Keratinocyte (primary cell): ENCODE measurements around the gene SSBP2. TPM values are rescaled to one million over a fixed set of nuclear protein-coding genes. Genes with fewer than 3 reads are reported as not detected.

Experiments used
- DNase-seq: peaks from one replicate; pipeline ENCODE4 v3.0.0-alpha.2; 2011; ENCODE audit warnings: low read depth, missing footprints, low spot score
- FAIRE-seq: peaks from 2 replicates; lab custom pipeline; 2011; peaks lifted over from hg19 to GRCh38; lab: Jason Lieb, UNC
- H2AFZ ChIP-seq: 2 replicates; pipeline ENCODE4 v1.6.0; 2012; ENCODE audit warnings: low read length, control low read depth, inconsistent platforms; ENCODE audit not compliant: control insufficient read depth
- H3K27ac ChIP-seq: 2 replicates; pipeline ENCODE4 v1.5.1; 2011; ENCODE audit warnings: low read length; ENCODE audit not compliant: control insufficient read depth, insufficient read depth
- H3K27me3 ChIP-seq: 3 replicates; pipeline ENCODE4 v1.6.0; 2011; ENCODE audit warnings: low read length; ENCODE audit not compliant: control insufficient read depth, insufficient read depth; ENCODE audit errors: extremely low read depth
- H3K36me3 ChIP-seq, 2 experiments: 2 replicates in 1 of 2; 3 replicates in 1 of 2; pipeline ENCODE4 v1.5.1; 2011; ENCODE audit warnings: low read length in 2 of 2, mild to moderate bottlenecking in 1 of 2; ENCODE audit not compliant: control insufficient read depth in 2 of 2, insufficient read depth in 2 of 2; ENCODE audit errors: extremely low read depth in 1 of 2
- H3K4me1 ChIP-seq: 3 replicates; pipeline ENCODE4 v1.5.1; 2011; ENCODE audit warnings: low read length; ENCODE audit not compliant: control insufficient read depth, insufficient read depth; ENCODE audit errors: extremely low read depth
- H3K4me2 ChIP-seq: 3 replicates; pipeline ENCODE4 v1.6.0; 2011; ENCODE audit warnings: low read depth, low read length; ENCODE audit not compliant: control insufficient read depth, insufficient read depth; ENCODE audit errors: extremely low read depth
- H3K4me3 ChIP-seq, 3 experiments: fragments of 200-600 bp in 1 of 3; sonication (generic) in 1 of 3; 2 replicates in 2 of 3; 3 replicates in 1 of 3; pipeline ENCODE4 v1.5.1; 2011 to 2016; ENCODE audit warnings: low read length in 3 of 3, mild to moderate bottlenecking in 3 of 3, control low read depth in 2 of 3, inconsistent platforms in 1 of 3, low read depth in 1 of 3, mixed read lengths in 1 of 3, mixed run types in 1 of 3, moderate library complexity in 1 of 3; ENCODE audit not compliant: control insufficient read depth in 2 of 3, insufficient read depth in 2 of 3; ENCODE audit errors: extremely low read depth in 1 of 3
- H3K79me2 ChIP-seq: 2 replicates; pipeline ENCODE4 v1.6.0; 2012; ENCODE audit warnings: low read length; ENCODE audit not compliant: control insufficient read depth, insufficient read depth
- H3K9ac ChIP-seq: 3 replicates; pipeline ENCODE4 v1.6.0; 2011; ENCODE audit warnings: low read length; ENCODE audit not compliant: control insufficient read depth, insufficient read depth; ENCODE audit errors: extremely low read depth
- H3K9me1 ChIP-seq: 3 replicates; pipeline ENCODE4 v1.6.0; 2011; ENCODE audit warnings: low read length; ENCODE audit not compliant: control insufficient read depth, insufficient read depth; ENCODE audit errors: extremely low read depth
- H3K9me3 ChIP-seq: 2 replicates; pipeline ENCODE4 v1.5.1; 2012; ENCODE audit warnings: low read depth, low read length; ENCODE audit not compliant: control insufficient read depth
- H4K20me1 ChIP-seq: 3 replicates; pipeline ENCODE4 v1.6.0; 2011; ENCODE audit warnings: low read length; ENCODE audit not compliant: control insufficient read depth, insufficient read depth; ENCODE audit errors: extremely low read depth
- CTCF ChIP-seq, 3 experiments: IDR thresholded peaks in 1 of 3; conservative IDR thresholded peaks in 1 of 3; optimal IDR thresholded peaks in 1 of 3; 2 replicates in 2 of 3; 3 replicates in 1 of 3; pipeline versions ENCODE3 to v1.5.1; 2011; ENCODE audit warnings: low read length in 3 of 3, mild to moderate bottlenecking in 3 of 3, moderate library complexity in 2 of 3, control low read depth in 1 of 3, inconsistent platforms in 1 of 3; ENCODE audit not compliant: insufficient read depth in 2 of 3; ENCODE audit errors: extremely low read depth in 1 of 3
- EZH2 ChIP-seq: IDR thresholded peaks from one replicate; pipeline ENCODE4 v1.6.1; 2012; ENCODE audit warnings: inconsistent platforms, mild to moderate bottlenecking, low read length, moderate library complexity
- dilution Hi-C: fragments of 300-500 bp; cut with MboI; formaldehyde crosslinking; loops from one replicate; pipeline ENCODE4 v1.7.0; 2020; ENCODE audit warnings: low sequenced_read_pairs; ENCODE audit not compliant: extremely low pct_ligation_motif_present
- polyA plus RNA-seq, 5 experiments: library from polyadenylated mRNA; depleted of rRNA in 3 of 5; stranded (reverse) in 3 of 5; stranded (forward) in 1 of 5; unstranded in 1 of 5; fragments of >200 nt; gene quantifications; 1 replicate in 1 of 5; 2 replicates in 3 of 5; 3 replicates in 1 of 5; pipeline versions ENCODE4 v1.2.1 to v1.2.3, GENCODE V29; 2011 to 2012; ENCODE audit warnings: missing spikeins in 2 of 5, low read depth in 1 of 5, low replicate concordance in 1 of 5

SSBP2 gene
- polyA plus RNA-seq, 1 donor (not counting 4 experiments of a cell fraction or from before 2014, with no cell fraction given), result 14.6 TPM

- Histone ChIP-seq H3K79me2 (no peaks in the 10 kb centered on the region), H3K9ac (peak overlapping the region; percentile 46), H3K4me2 (peak overlapping the region; percentile 87), H3K4me3 (peak overlapping the region in 2 of 3 experiments; percentile 48 to 56), H3K36me3 (no peaks in the 10 kb centered on the region), H4K20me1 (no peaks in the 10 kb centered on the region), H3K9me3 (no peaks in the 10 kb centered on the region), H3K27ac (peak overlapping the region; percentile 35), H3K27me3 (no peaks in the 10 kb centered on the region), H3K9me1 (no peaks in the 10 kb centered on the region), H3K4me1 (peaks cover 13% of the 10 kb centered on the region), H2AFZ (peak overlapping the region; percentile 91)
- FAIRE-seq (no peak), DNase-seq (no peak)
- dilution Hi-C loops, result no loop called here
- TF ChIP-seq CTCF (optimal IDR thresholded peaks at IDR 0.05 in 1 of 3, IDR thresholded peaks at IDR 0.05 in 1 of 3, conservative IDR thresholded peaks at IDR 0.05 in 1 of 3; ENCODE audit: extremely low read depth in 1 of 3, insufficient read depth in 2 of 3, low read length in 3 of 3) (no peak), EZH2 (no peak)
These were observed 27.7 kb upstream of the SSBP2 start for GRCh38 chr5:81778642-81779041.

GRCh38 chr5:81776258-81776657 lies 25.4 kb upstream of the SSBP2 start:
- H3K9ac ChIP-seq, result no peak overlapping the region
- no peaks in the 10 kb centered on the region for H3K9me3 ChIP-seq
- peak overlapping the region; percentile 67 for H2AFZ ChIP-seq
- DNase-seq (no peak), FAIRE-seq (peak; percentile 32)
- H3K4me3 ChIP-seq, result peak overlapping the region in 1 of 3 experiments; percentile 40
- peak overlapping the region; percentile 57 for H3K4me2 ChIP-seq
- no peaks in the 10 kb centered on the region for H3K27me3 ChIP-seq
- H4K20me1 ChIP-seq, result no peaks in the 10 kb centered on the region
- dilution Hi-C loops, result no loop called here
- TF ChIP-seq EZH2, result no peak
- no peak for TF ChIP-seq CTCF (optimal IDR thresholded peaks at IDR 0.05 in 1 of 3, IDR thresholded peaks at IDR 0.05 in 1 of 3, conservative IDR thresholded peaks at IDR 0.05 in 1 of 3; ENCODE audit: extremely low read depth in 1 of 3, insufficient read depth in 2 of 3, low read length in 3 of 3)
- no peaks in the 10 kb centered on the region for H3K79me2 ChIP-seq
- no peak overlapping the region for H3K27ac ChIP-seq
- H3K4me1 ChIP-seq, result peaks cover 13% of the 10 kb centered on the region
- no peaks in the 10 kb centered on the region for H3K9me1 ChIP-seq
- H3K36me3 ChIP-seq, result no peaks in the 10 kb centered on the region
